Bronchial epithelial cell (primary cell): ENCODE measurements around the gene AUH. TPM values are rescaled to one million over a fixed set of nuclear protein-coding genes. Genes with fewer than 3 reads are reported as not detected.

Source experiments
- DNase-seq: peaks from one replicate; pipeline ENCODE4 v3.0.0-alpha.2; 2010; ENCODE audit warnings: low read depth
- FAIRE-seq: peaks from 2 replicates; lab custom pipeline; 2011; peaks lifted over from hg19 to GRCh38; lab: Jason Lieb, UNC
- H3K27me3 ChIP-seq: 2 replicates; pipeline ENCODE4 v1.5.1; 2011; ENCODE audit warnings: low read length; ENCODE audit not compliant: control insufficient read depth, insufficient read depth
- H3K36me3 ChIP-seq: 2 replicates; pipeline ENCODE4 v1.5.1; 2011; ENCODE audit warnings: low read length; ENCODE audit not compliant: control insufficient read depth, insufficient read depth
- H3K4me3 ChIP-seq: 2 replicates; pipeline ENCODE4 v1.5.1; 2011; ENCODE audit warnings: mild to moderate bottlenecking, low read depth, low read length, control low read depth
- CTCF ChIP-seq: IDR thresholded peaks from 2 replicates; pipeline ENCODE4 v1.5.1; 2011; ENCODE audit warnings: mild to moderate bottlenecking, moderate library complexity, low read length, control low read depth, inconsistent platforms; ENCODE audit not compliant: insufficient read depth, severe bottlenecking
- total RNA-seq: library from RNA; depleted of rRNA; stranded (reverse); fragments of >200 nt; gene quantifications from 2 replicates; pipeline ENCODE4 v1.2.1, GENCODE V29; 2014

The AUH gene
- total RNA-seq, 1 donor from 2014 or later: 16.8 TPM

GRCh38 chr9:91405343-91406077 is 43.8 kb upstream of the AUH start:
- Histone ChIP-seq H3K36me3 (peaks cover 9% of the 10 kb centered on the region), H3K4me3 (no peak overlapping the region), H3K27me3 (no peaks in the 10 kb centered on the region)
- FAIRE-seq (no peak), DNase-seq (no peak)
- TF ChIP-seq CTCF: no peak

- Histone ChIP-seq H3K4me3 (no peak overlapping the region), H3K27me3 (no peaks in the 10 kb centered on the region), H3K36me3 (peaks cover 4% of the 10 kb centered on the region)
- no peak for FAIRE-seq
- no peak for DNase-seq
- TF ChIP-seq CTCF: no peak
Observed at GRCh38 chr9:91403665-91404543, 42.2 kb upstream of the AUH start.

- H3K36me3 ChIP-seq: no peaks in the 10 kb centered on the region
- no peak for FAIRE-seq
- no peak for DNase-seq
- no peaks in the 10 kb centered on the region for H3K27me3 ChIP-seq
- TF ChIP-seq CTCF: no peak
- H3K4me3 ChIP-seq: no peak overlapping the region
Observed at GRCh38 chr9:91398926-91399325, 37.2 kb upstream of the AUH start.

- peak; percentile 93 for DNase-seq
- FAIRE-seq: no peak
Observed at GRCh38 chr9:91395553-91396471, 34.1 kb upstream of the AUH start.

More at GRCh38 chr9:91395553-91396471, 34.1 kb upstream of the AUH start:
- Histone ChIP-seq H3K27me3 (no peaks in the 10 kb centered on the region), H3K36me3 (no peaks in the 10 kb centered on the region), H3K4me3 (no peak overlapping the region)
- TF ChIP-seq CTCF: no peak
